HEK293 (cell line): Measurements from ENCODE around the gene LYST.

Source experiments
- CTCF ChIA-PET: fragments of 350-600 bp; formaldehyde crosslinking; extraction: SDS; loops from one replicate; lab custom pipeline; 2021; ENCODE audit warnings: antibody characterized with exemption; lab: Yijun Ruan, JAX
- POLR2A ChIA-PET: fragments of 300-600 bp; formaldehyde crosslinking; extraction: SDS; loops from one replicate; lab custom pipeline; 2020; ENCODE audit warnings: antibody characterized with exemption, inconsistent platforms; lab: Yijun Ruan, JAX
- H3K27ac ChIP-seq: fragments of 200-500 bp; sonication (Bioruptor generic); 2 replicates; pipeline ENCODE4 v1.5.1; 2014; ENCODE audit warnings: low read depth, low read length, control low read depth, inconsistent platforms; ENCODE audit errors: extremely low read depth
- H3K36me3 ChIP-seq, 2 experiments: fragments of 200-500 bp in 1 of 2; sonication (Bioruptor generic) in 1 of 2; 1 replicate in 1 of 2; 2 replicates in 1 of 2; pipeline ENCODE4 v1.5.1; 2014 to 2017; ENCODE audit warnings: inconsistent platforms in 2 of 2, low read length in 2 of 2; ENCODE audit not compliant: control insufficient read depth in 2 of 2, insufficient read depth in 1 of 2
- H3K4me1 ChIP-seq: fragments of 200-500 bp; sonication (Bioruptor generic); 2 replicates; pipeline ENCODE4 v1.5.1; 2014; ENCODE audit warnings: mild to moderate bottlenecking, low read length, inconsistent platforms; ENCODE audit not compliant: control insufficient read depth, insufficient read depth
- H3K4me3 ChIP-seq: 2 replicates; pipeline ENCODE4 v1.5.1; 2011; ENCODE audit warnings: low read depth, mild to moderate bottlenecking, control low read depth, low read length, moderate library complexity
- H3K9me3 ChIP-seq: fragments of 200-500 bp; sonication (Bioruptor generic); 2 replicates; pipeline ENCODE4 v1.5.1; 2014; ENCODE audit warnings: low read depth, low read length, inconsistent platforms; ENCODE audit not compliant: control insufficient read depth, insufficient read depth
- HOXD13 ChIP-seq: sonication (generic); formaldehyde crosslinking; IDR thresholded peaks from 2 replicates; pipeline ENCODE4 v1.8.0; 2022; ENCODE audit warnings: missing genetic modification reagents, borderline replicate concordance
- SP2 ChIP-seq: fragments of 450-650 bp; formaldehyde crosslinking; IDR thresholded peaks from 2 replicates; pipeline ENCODE4 v1.5.1; 2016; ENCODE audit warnings: missing biosample characterization, missing genetic modification characterization
- ZNF501 ChIP-seq: fragments of 450-650 bp; formaldehyde crosslinking; IDR thresholded peaks from 2 replicates; pipeline ENCODE4 v1.5.1; 2016; ENCODE audit warnings: missing biosample characterization, missing genetic modification characterization
- ZNF777 ChIP-seq: fragments of 450-650 bp; formaldehyde crosslinking; IDR thresholded peaks from 2 replicates; pipeline ENCODE4 v1.5.1; 2017; ENCODE audit warnings: missing biosample characterization, missing genetic modification characterization, borderline replicate concordance
- TF ChIP-seq, protein P1 (sequence below): fragments of 450-650 bp; formaldehyde crosslinking; IDR thresholded peaks from 2 replicates; pipeline ENCODE4 v1.5.1; 2016; ENCODE audit warnings: missing biosample characterization, missing genetic modification characterization, low read depth
- TF ChIP-seq, protein P2 (sequence below): fragments of 450-650 bp; formaldehyde crosslinking; IDR thresholded peaks from 2 replicates; pipeline ENCODE4 v1.5.1; 2016; ENCODE audit warnings: missing biosample characterization, missing genetic modification characterization
- TF ChIP-seq, protein P3 (sequence below): fragments of 450-650 bp; formaldehyde crosslinking; IDR thresholded peaks from 2 replicates; pipeline ENCODE4 v1.5.1; 2016; ENCODE audit warnings: missing biosample characterization, missing genetic modification characterization, borderline replicate concordance
- TF ChIP-seq, protein P4 (sequence below): fragments of 450-650 bp; formaldehyde crosslinking; IDR thresholded peaks from 2 replicates; pipeline ENCODE4 v1.5.1; 2016; ENCODE audit warnings: missing biosample characterization, missing genetic modification characterization, borderline replicate concordance
- TF ChIP-seq, protein P5 (sequence below): fragments of 450-650 bp; formaldehyde crosslinking; IDR thresholded peaks from 2 replicates; pipeline ENCODE4 v1.5.1; 2017; ENCODE audit warnings: missing biosample characterization, missing genetic modification characterization
- TF ChIP-seq, protein P6 (sequence below): fragments of 450-650 bp; formaldehyde crosslinking; IDR thresholded peaks from 2 replicates; pipeline ENCODE4 v1.5.1; 2017; ENCODE audit warnings: missing biosample characterization, missing genetic modification characterization

LYST gene

DNA sequence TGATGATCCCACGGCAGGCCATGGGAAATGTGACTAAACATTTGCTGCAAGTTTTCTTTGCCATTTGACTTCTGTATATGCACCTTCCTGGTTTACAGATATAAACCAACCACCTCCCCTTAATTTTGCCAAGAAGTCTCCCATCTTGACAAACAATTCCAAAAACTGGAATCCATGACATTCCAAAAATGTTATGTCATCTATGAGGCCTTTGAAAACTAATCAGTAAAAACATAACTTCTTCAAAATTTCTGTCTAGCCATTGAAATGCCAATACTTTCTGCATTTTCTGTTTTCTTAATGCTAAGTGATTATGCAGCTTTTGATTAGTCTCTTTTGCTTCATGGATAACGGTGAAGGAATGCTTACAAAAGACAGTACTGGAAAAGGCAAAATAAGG is 84.1 kb downstream of the LYST start (continued):
- TF ChIP-seq, protein P1, sequence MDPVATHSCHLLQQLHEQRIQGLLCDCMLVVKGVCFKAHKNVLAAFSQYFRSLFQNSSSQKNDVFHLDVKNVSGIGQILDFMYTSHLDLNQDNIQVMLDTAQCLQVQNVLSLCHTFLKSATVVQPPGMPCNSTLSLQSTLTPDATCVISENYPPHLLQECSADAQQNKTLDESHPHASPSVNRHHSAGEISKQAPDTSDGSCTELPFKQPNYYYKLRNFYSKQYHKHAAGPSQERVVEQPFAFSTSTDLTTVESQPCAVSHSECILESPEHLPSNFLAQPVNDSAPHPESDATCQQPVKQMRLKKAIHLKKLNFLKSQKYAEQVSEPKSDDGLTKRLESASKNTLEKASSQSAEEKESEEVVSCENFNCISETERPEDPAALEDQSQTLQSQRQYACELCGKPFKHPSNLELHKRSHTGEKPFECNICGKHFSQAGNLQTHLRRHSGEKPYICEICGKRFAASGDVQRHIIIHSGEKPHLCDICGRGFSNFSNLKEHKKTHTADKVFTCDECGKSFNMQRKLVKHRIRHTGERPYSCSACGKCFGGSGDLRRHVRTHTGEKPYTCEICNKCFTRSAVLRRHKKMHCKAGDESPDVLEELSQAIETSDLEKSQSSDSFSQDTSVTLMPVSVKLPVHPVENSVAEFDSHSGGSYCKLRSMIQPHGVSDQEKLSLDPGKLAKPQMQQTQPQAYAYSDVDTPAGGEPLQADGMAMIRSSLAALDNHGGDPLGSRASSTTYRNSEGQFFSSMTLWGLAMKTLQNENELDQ (tag by site-specific recombination), result no peak
- TF ChIP-seq, protein P2, sequence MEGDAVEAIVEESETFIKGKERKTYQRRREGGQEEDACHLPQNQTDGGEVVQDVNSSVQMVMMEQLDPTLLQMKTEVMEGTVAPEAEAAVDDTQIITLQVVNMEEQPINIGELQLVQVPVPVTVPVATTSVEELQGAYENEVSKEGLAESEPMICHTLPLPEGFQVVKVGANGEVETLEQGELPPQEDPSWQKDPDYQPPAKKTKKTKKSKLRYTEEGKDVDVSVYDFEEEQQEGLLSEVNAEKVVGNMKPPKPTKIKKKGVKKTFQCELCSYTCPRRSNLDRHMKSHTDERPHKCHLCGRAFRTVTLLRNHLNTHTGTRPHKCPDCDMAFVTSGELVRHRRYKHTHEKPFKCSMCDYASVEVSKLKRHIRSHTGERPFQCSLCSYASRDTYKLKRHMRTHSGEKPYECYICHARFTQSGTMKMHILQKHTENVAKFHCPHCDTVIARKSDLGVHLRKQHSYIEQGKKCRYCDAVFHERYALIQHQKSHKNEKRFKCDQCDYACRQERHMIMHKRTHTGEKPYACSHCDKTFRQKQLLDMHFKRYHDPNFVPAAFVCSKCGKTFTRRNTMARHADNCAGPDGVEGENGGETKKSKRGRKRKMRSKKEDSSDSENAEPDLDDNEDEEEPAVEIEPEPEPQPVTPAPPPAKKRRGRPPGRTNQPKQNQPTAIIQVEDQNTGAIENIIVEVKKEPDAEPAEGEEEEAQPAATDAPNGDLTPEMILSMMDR (tag by site-specific recombination), result no peak
- TF ChIP-seq, protein P3, sequence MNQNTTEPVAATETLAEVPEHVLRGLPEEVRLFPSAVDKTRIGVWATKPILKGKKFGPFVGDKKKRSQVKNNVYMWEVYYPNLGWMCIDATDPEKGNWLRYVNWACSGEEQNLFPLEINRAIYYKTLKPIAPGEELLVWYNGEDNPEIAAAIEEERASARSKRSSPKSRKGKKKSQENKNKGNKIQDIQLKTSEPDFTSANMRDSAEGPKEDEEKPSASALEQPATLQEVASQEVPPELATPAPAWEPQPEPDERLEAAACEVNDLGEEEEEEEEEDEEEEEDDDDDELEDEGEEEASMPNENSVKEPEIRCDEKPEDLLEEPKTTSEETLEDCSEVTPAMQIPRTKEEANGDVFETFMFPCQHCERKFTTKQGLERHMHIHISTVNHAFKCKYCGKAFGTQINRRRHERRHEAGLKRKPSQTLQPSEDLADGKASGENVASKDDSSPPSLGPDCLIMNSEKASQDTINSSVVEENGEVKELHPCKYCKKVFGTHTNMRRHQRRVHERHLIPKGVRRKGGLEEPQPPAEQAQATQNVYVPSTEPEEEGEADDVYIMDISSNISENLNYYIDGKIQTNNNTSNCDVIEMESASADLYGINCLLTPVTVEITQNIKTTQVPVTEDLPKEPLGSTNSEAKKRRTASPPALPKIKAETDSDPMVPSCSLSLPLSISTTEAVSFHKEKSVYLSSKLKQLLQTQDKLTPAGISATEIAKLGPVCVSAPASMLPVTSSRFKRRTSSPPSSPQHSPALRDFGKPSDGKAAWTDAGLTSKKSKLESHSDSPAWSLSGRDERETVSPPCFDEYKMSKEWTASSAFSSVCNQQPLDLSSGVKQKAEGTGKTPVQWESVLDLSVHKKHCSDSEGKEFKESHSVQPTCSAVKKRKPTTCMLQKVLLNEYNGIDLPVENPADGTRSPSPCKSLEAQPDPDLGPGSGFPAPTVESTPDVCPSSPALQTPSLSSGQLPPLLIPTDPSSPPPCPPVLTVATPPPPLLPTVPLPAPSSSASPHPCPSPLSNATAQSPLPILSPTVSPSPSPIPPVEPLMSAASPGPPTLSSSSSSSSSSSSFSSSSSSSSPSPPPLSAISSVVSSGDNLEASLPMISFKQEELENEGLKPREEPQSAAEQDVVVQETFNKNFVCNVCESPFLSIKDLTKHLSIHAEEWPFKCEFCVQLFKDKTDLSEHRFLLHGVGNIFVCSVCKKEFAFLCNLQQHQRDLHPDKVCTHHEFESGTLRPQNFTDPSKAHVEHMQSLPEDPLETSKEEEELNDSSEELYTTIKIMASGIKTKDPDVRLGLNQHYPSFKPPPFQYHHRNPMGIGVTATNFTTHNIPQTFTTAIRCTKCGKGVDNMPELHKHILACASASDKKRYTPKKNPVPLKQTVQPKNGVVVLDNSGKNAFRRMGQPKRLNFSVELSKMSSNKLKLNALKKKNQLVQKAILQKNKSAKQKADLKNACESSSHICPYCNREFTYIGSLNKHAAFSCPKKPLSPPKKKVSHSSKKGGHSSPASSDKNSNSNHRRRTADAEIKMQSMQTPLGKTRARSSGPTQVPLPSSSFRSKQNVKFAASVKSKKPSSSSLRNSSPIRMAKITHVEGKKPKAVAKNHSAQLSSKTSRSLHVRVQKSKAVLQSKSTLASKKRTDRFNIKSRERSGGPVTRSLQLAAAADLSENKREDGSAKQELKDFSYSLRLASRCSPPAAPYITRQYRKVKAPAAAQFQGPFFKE (tag by site-specific recombination), result no peak
- TF ChIP-seq, protein P4, sequence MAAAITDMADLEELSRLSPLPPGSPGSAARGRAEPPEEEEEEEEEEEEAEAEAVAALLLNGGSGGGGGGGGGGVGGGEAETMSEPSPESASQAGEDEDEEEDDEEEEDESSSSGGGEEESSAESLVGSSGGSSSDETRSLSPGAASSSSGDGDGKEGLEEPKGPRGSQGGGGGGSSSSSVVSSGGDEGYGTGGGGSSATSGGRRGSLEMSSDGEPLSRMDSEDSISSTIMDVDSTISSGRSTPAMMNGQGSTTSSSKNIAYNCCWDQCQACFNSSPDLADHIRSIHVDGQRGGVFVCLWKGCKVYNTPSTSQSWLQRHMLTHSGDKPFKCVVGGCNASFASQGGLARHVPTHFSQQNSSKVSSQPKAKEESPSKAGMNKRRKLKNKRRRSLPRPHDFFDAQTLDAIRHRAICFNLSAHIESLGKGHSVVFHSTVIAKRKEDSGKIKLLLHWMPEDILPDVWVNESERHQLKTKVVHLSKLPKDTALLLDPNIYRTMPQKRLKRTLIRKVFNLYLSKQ (tag by site-specific recombination), result no peak
- TF ChIP-seq ZNF501 (tag by site-specific recombination), result no peak
- no peak for TF ChIP-seq HOXD13 (CRISPR knock-in tag)
- TF ChIP-seq ZNF777 (tag by site-specific recombination), result no peak
- TF ChIP-seq SP2 (tag by site-specific recombination), result no peak

DNA sequence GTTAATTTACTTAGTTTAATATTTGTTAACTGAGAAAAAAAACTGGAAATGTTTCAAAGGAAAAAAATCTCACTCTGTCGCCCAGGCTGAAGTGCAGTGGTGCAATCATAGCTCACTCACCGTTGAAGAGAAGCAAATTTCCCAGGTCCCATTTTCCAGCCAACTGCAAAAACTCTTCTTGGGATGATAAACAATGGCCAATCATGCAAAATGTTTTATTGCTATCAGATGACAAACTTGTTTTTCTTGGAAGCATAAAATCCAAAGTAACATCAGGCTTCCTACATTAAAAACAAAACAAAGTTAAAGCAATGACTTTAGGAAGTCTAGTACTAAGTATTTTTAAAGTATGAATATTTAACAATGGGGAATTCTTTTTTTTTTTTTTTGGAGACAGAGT is 84.9 kb downstream of the LYST start:
- Histone ChIP-seq H3K9me3 (no peaks in the 10 kb centered on the region), H3K4me3 (no peak overlapping the region), H3K36me3 (peaks cover 0 to 5% of the 10 kb centered on the region in 2 experiments; a peak in 1 of 3 replicates), H3K4me1 (no peaks in the 10 kb centered on the region), H3K27ac (no peak overlapping the region)
- ChIA-PET POLR2A (no interaction called here), CTCF (interaction anchor here (0.7 to 4.4 kb wide), 11 partner anchors 12 to 691 kb away, joined by 3 to 71 read pairs (median 5); partner anchors contain the start of gene B3GALNT2)
- TF ChIP-seq, protein P5, sequence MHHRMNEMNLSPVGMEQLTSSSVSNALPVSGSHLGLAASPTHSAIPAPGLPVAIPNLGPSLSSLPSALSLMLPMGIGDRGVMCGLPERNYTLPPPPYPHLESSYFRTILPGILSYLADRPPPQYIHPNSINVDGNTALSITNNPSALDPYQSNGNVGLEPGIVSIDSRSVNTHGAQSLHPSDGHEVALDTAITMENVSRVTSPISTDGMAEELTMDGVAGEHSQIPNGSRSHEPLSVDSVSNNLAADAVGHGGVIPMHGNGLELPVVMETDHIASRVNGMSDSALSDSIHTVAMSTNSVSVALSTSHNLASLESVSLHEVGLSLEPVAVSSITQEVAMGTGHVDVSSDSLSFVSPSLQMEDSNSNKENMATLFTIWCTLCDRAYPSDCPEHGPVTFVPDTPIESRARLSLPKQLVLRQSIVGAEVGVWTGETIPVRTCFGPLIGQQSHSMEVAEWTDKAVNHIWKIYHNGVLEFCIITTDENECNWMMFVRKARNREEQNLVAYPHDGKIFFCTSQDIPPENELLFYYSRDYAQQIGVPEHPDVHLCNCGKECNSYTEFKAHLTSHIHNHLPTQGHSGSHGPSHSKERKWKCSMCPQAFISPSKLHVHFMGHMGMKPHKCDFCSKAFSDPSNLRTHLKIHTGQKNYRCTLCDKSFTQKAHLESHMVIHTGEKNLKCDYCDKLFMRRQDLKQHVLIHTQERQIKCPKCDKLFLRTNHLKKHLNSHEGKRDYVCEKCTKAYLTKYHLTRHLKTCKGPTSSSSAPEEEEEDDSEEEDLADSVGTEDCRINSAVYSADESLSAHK (tag by site-specific recombination), result no peak
- TF ChIP-seq, protein P6, sequence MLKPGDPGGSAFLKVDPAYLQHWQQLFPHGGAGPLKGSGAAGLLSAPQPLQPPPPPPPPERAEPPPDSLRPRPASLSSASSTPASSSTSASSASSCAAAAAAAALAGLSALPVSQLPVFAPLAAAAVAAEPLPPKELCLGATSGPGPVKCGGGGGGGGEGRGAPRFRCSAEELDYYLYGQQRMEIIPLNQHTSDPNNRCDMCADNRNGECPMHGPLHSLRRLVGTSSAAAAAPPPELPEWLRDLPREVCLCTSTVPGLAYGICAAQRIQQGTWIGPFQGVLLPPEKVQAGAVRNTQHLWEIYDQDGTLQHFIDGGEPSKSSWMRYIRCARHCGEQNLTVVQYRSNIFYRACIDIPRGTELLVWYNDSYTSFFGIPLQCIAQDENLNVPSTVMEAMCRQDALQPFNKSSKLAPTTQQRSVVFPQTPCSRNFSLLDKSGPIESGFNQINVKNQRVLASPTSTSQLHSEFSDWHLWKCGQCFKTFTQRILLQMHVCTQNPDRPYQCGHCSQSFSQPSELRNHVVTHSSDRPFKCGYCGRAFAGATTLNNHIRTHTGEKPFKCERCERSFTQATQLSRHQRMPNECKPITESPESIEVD (tag by site-specific recombination), result peak; percentile 59
